ENCODE data around the gene ARHGAP21. TPM values are rescaled to one million over a fixed set of nuclear protein-coding genes. Genes with fewer than 3 reads are reported as not detected.

ARHGAP21 gene
- total and polyA plus RNA-seq, 9 of the 15 experiments (the other 6 are each of a cell fraction or from before 2014, with no cell fraction given): 13.6 to 145 (median 60.8) TPM

- TF ChIP-seq ZBTB40 (IDR thresholded peaks at IDR 0.05) (0 out of 2 replicates have a peak, but pooled peaks have one; percentile 5), ZBTB40 (CRISPR knock-in tag; IDR thresholded peaks at IDR 0.05) (no peak), MNT (conservative IDR thresholded peaks at IDR 0.05) (peak; percentile 43 to 64; a peak in 3 of 4 replicates), GATAD2A (IDR thresholded peaks at IDR 0.05) (peak; percentile 29; the same call in 1 of the 2 replicates)
- TF ChIP-seq, protein P1, sequence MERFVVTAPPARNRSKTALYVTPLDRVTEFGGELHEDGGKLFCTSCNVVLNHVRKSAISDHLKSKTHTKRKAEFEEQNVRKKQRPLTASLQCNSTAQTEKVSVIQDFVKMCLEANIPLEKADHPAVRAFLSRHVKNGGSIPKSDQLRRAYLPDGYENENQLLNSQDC (CRISPR knock-in tag; IDR thresholded peaks at IDR 0.05): peak; percentile 63; the same call in 1 of the 2 replicates
- TF ChIP-seq, protein P2, sequence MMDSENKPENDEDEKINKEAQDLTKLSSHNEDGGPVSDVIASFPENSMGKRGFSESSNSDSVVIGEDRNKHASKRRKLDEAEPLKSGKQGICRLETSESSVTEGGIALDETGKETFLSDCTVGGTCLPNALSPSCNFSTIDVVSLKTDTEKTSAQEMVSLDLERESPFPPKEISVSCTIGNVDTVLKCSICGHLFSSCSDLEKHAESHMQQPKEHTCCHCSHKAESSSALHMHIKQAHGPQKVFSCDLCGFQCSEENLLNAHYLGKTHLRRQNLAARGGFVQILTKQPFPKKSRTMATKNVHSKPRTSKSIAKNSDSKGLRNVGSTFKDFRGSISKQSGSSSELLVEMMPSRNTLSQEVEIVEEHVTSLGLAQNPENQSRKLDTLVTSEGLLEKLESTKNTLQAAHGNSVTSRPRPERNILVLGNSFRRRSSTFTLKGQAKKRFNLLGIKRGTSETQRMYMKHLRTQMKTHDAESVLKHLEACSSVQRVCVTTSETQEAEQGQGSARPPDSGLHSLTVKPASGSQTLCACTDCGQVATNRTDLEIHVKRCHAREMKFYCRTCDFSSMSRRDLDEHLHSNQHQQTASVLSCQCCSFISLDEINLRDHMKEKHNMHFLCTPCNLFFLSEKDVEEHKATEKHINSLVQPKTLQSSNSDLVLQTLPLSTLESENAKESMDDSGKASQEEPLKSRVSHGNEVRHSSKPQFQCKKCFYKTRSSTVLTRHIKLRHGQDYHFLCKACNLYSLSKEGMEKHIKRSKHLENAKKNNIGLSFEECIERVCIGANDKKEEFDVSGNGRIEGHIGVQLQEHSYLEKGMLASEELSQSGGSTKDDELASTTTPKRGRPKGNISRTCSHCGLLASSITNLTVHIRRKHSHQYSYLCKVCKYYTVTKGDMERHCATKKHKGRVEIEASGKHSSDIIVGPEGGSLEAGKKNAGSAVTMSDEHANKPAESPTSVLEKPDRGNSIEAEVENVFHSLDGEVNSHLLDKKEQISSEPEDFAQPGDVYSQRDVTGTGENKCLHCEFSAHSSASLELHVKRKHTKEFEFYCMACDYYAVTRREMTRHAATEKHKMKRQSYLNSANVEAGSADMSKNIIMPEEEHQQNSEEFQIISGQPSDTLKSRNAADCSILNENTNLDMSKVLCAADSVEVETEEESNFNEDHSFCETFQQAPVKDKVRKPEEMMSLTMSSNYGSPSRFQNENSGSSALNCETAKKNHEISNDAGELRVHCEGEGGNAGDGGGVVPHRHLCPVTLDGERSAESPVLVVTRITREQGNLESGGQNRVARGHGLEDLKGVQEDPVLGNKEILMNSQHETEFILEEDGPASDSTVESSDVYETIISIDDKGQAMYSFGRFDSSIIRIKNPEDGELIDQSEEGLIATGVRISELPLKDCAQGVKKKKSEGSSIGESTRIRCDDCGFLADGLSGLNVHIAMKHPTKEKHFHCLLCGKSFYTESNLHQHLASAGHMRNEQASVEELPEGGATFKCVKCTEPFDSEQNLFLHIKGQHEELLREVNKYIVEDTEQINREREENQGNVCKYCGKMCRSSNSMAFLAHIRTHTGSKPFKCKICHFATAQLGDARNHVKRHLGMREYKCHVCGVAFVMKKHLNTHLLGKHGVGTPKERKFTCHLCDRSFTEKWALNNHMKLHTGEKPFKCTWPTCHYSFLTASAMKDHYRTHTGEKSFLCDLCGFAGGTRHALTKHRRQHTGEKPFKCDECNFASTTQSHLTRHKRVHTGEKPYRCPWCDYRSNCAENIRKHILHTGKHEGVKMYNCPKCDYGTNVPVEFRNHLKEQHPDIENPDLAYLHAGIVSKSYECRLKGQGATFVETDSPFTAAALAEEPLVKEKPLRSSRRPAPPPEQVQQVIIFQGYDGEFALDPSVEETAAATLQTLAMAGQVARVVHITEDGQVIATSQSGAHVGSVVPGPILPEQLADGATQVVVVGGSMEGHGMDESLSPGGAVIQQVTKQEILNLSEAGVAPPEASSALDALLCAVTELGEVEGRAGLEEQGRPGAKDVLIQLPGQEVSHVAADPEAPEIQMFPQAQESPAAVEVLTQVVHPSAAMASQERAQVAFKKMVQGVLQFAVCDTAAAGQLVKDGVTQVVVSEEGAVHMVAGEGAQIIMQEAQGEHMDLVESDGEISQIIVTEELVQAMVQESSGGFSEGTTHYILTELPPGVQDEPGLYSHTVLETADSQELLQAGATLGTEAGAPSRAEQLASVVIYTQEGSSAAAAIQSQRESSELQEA (IDR thresholded peaks at IDR 0.05; ENCODE audit: low read depth): peak; percentile 64; the same call in 1 of the 2 replicates
Observed at GRCh38 chr10:24724381-24725228, 918 bp upstream of the ARHGAP21 start (continued).
